CD4-positive, alpha-beta T cell treated with Interleukin-15 for 1 hour (primary cell): ENCODE results near the gene MCOLN3.
"Not testable (repeated sequence)": the region's sequence is repeated elsewhere in the genome, so short reads cannot be mapped to it uniquely, and the experiment has no call there.

Source experiments
- DNase-seq: peaks from one replicate; pipeline ENCODE4 v3.0.0-alpha.2; 2020

Gene MCOLN3

GRCh38 chr1:84988588-84988987 lies 59.7 kb downstream of the MCOLN3 start:
- no peak for DNase-seq

- not testable (repeated sequence) for DNase-seq
These were observed 61.7 kb downstream of the MCOLN3 start for GRCh38 chr1:84986561-84986960.

- no peak for DNase-seq
These were observed 62.9 kb downstream of the MCOLN3 start for GRCh38 chr1:84985365-84985764.

GRCh38 chr1:84982395-84982794 lies 65.9 kb downstream of the MCOLN3 start:
- no peak for DNase-seq

GRCh38 chr1:84975035-84975434 lies 73.3 kb downstream of the MCOLN3 start:
- no peak for DNase-seq

GRCh38 chr1:84973498-84974334 lies 74.6 kb downstream of the MCOLN3 start:
- no peak for DNase-seq

GRCh38 chr1:84972377-84972987 lies 75.8 kb downstream of the MCOLN3 start:
- DNase-seq, result no peak

GRCh38 chr1:84971957-84972356 lies 76.3 kb downstream of the MCOLN3 start:
- no peak for DNase-seq

- no peak for DNase-seq
These were observed 78.6 kb downstream of the MCOLN3 start for GRCh38 chr1:84969489-84970250.

GRCh38 chr1:84968865-84969264 lies 79.4 kb downstream of the MCOLN3 start:
- no peak for DNase-seq

- DNase-seq, result no peak
These were observed 80.2 kb downstream of the MCOLN3 start for GRCh38 chr1:84968101-84968500.
